Measurements from ENCODE around the gene CACNA1H. TPM values are rescaled to one million over a fixed set of nuclear protein-coding genes. Genes with fewer than 3 reads are reported as not detected.

Gene CACNA1H
- total RNA-seq, 1 experiment from 2014 or later = 24.3 TPM

GRCh38 chr16:1132431-1132830 is 20.5 kb upstream of the CACNA1H start (continued):
- TF ChIP-seq ZBTB33 (IDR thresholded peaks at IDR 0.05; ENCODE audit: extremely low read depth, insufficient replicate concordance, low read length) (no peak), CTCF (IDR thresholded peaks at IDR 0.05 in 2 of 3, conservative IDR thresholded peaks at IDR 0.05 in 1 of 3; ENCODE audit: borderline replicate concordance in 1 of 3, insufficient read depth in 1 of 3, low read depth in 2 of 3, low read length in 2 of 3) (no peak), YY1 (IDR thresholded peaks at IDR 0.05; ENCODE audit: extremely low read depth, insufficient replicate concordance, low read depth, low read length) (no peak), CEBPB (IDR thresholded peaks at IDR 0.05; ENCODE audit: low read depth) (no peak), EZH2phosphoT487 (IDR thresholded peaks at IDR 0.05; ENCODE audit: borderline replicate concordance) (no peak), RAD21 (IDR thresholded peaks at IDR 0.05; ENCODE audit: low read depth) (no peak)

GRCh38 chr16:1133271-1133670 is 19.6 kb upstream of the CACNA1H start:
- Histone ChIP-seq H3K27ac (ENCODE audit: low read depth, low read length) (no peak overlapping the region), H3K9ac (ENCODE audit: low read length) (no peak overlapping the region), H3K9me3 (ENCODE audit: control insufficient read depth in 1 of 2, insufficient read depth in 1 of 2, low read depth in 1 of 2, low read length in 2 of 2) (no peaks in the 10 kb centered on the region), H3K4me3 (replicated peaks in 1 of 2; ENCODE audit: low read depth in 1 of 2, low read length in 2 of 2) (no peak overlapping the region), H4K20me1 (ENCODE audit: insufficient read depth) (no peaks in the 10 kb centered on the region), H3K9me2 (ENCODE audit: insufficient read depth) (no peaks in the 10 kb centered on the region), H3K27me3 (ENCODE audit: insufficient read depth, low read length) (no peaks in the 10 kb centered on the region), H3K79me2 (ENCODE audit: insufficient read depth, low read length) (no peaks in the 10 kb centered on the region), H3K36me3 (ENCODE audit: control insufficient read depth in 1 of 2, insufficient read depth in 2 of 2, low read length in 2 of 2) (no peaks in the 10 kb centered on the region), H3K4me1 (ENCODE audit: control insufficient read depth in 1 of 2, insufficient read depth in 2 of 2, low read length in 2 of 2) (peaks cover 0 to 5% of the 10 kb centered on the region in 2 experiments; a peak in 1 of 4 replicates), H3K4me2 (ENCODE audit: low read length) (no peak overlapping the region), H2AFZ (ENCODE audit: low read depth, low read length, poor library complexity, severe bottlenecking) (no peak overlapping the region)
- DNase-seq (ENCODE audit: low read depth, low spot score) (no peak), ATAC-seq (no peak)
- no peak for TF ChIP-seq RAD21 (IDR thresholded peaks at IDR 0.05; ENCODE audit: low read depth)
- no peak for TF ChIP-seq CEBPB (IDR thresholded peaks at IDR 0.05; ENCODE audit: low read depth)
- TF ChIP-seq EZH2 (IDR thresholded peaks at IDR 0.05) = no peak
- no peak for TF ChIP-seq ZNF274 (IDR thresholded peaks at IDR 0.05; ENCODE audit: low read depth, low read length)
- no peak for TF ChIP-seq YY1 (IDR thresholded peaks at IDR 0.05; ENCODE audit: extremely low read depth, insufficient replicate concordance, low read depth, low read length)
- no peak for TF ChIP-seq SRF (IDR thresholded peaks at IDR 0.05; ENCODE audit: low read depth)
- no peak for TF ChIP-seq FOSL1 (IDR thresholded peaks at IDR 0.05; ENCODE audit: low read depth)
- no peak for TF ChIP-seq POLR2AphosphoS5 (IDR thresholded peaks at IDR 0.05; ENCODE audit: low read depth, low read length)
- TF ChIP-seq EGR1 (IDR thresholded peaks at IDR 0.05; ENCODE audit: low read depth) = no peak
- TF ChIP-seq TCF7L2 (IDR thresholded peaks at IDR 0.05; ENCODE audit: borderline replicate concordance, extremely low read depth, insufficient read depth, insufficient read length) = no peak
- no peak for TF ChIP-seq ELF1 (IDR thresholded peaks at IDR 0.05; ENCODE audit: borderline replicate concordance, low read depth)
- no peak for TF ChIP-seq ZFX (IDR thresholded peaks at IDR 0.05)
- TF ChIP-seq EZH2phosphoT487 (IDR thresholded peaks at IDR 0.05; ENCODE audit: borderline replicate concordance) = no peak
- no peak for TF ChIP-seq ATF3 (IDR thresholded peaks at IDR 0.05)
- TF ChIP-seq REST (IDR thresholded peaks at IDR 0.05; ENCODE audit: low read depth) = no peak
- no peak for TF ChIP-seq MAX (IDR thresholded peaks at IDR 0.05)
- RAD21 ChIA-PET (ENCODE audit: low non-redundant PET in 1 of 2, low total read pairs in 2 of 2, uncharacterized antibody in 2 of 2, unreplicated experiment in 2 of 2) = no interaction called here
- CTCF ChIA-PET = no interaction called here
- no TSS peak for BruUV-seq (replicated peaks)
- POLR2A ChIA-PET = no interaction called here
- intact Hi-C loops (cut with micrococcal nuclease) = no loop called here
